ENCODE data around the gene MYRIP.

DNA sequence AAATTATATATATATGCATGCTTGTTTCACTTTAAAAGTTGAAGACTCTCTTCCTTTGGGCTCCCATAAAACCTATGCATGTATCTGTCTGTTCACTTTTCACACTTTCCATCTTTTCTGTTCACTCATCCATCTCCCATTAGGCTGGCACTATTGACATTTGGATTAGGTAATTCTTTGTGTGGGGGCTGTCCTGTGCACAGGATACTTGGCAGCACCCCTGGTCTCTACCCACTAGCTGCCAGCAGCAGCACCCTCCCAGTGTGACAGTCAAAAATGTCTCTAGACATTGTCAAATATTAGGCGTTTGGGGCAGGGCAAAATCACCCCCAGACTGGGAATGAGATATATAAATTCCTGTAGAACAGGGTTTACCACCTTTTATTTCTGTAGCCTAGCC lies 427.8 kb downstream of the MYRIP start:
- TF ChIP-seq EZH2 (IDR thresholded peaks at IDR 0.05) (no peak), POLR2AphosphoS5 (IDR thresholded peaks at IDR 0.05; ENCODE audit: borderline replicate concordance, low read depth, low read length) (no peak)
